Midbrain (tissue), 1 donor: ENCODE data around the gene WDPCP.
"Not testable (repeated sequence)": the region's sequence is repeated elsewhere in the genome, so short reads cannot be mapped to it uniquely, and the experiment has no call there.

ENCODE experiments used
- DNase-seq: peaks from one replicate; lab custom pipeline; 2025; lab: John Stamatoyannopoulos, UW

Gene WDPCP

GRCh38 chr2:63588385-63589147 lies at the start of gene WDPCP, which contains the start of gene MDH1:
Gene WDPCP (minus strand): TSS chr2:63588477. CDS start chr2:63588271, 206 bp downstream.
Gene MDH1 (plus strand): TSS chr2:63588963. CDS start chr2:63589044, 81 bp downstream.
- peak; percentile 98 for DNase-seq

GRCh38 chr2:63632382-63632781 lies 44.1 kb upstream of the WDPCP start:
- no peak for DNase-seq

- no peak for DNase-seq
These were observed 43.2 kb upstream of the WDPCP start for GRCh38 chr2:63631501-63631900.

- DNase-seq = no peak
These were observed 40.2 kb upstream of the WDPCP start for GRCh38 chr2:63628403-63628942.

- no peak for DNase-seq
These were observed 39.6 kb upstream of the WDPCP start for GRCh38 chr2:63627866-63628265.

GRCh38 chr2:63623763-63624162 lies 35.5 kb upstream of the WDPCP start:
- DNase-seq = not testable (repeated sequence)

- no peak for DNase-seq
These were observed 34.5 kb upstream of the WDPCP start for GRCh38 chr2:63622751-63623150.

- no peak for DNase-seq
These were observed 31.1 kb upstream of the WDPCP start for GRCh38 chr2:63619328-63619727.

- DNase-seq = no peak
These were observed 29.1 kb upstream of the WDPCP start for GRCh38 chr2:63617366-63617765.

GRCh38 chr2:63614983-63615945 lies 27.0 kb upstream of the WDPCP start:
- no peak for DNase-seq

- no peak for DNase-seq
These were observed 26.2 kb upstream of the WDPCP start for GRCh38 chr2:63614448-63614968.

GRCh38 chr2:63613391-63613901 lies 25.2 kb upstream of the WDPCP start:
- no peak for DNase-seq

GRCh38 chr2:63610525-63610924 lies 22.2 kb upstream of the WDPCP start:
- DNase-seq = no peak

GRCh38 chr2:63608865-63609264 lies 20.6 kb upstream of the WDPCP start:
- DNase-seq = not testable (repeated sequence)

GRCh38 chr2:63604666-63605065 lies 16.4 kb upstream of the WDPCP start:
- DNase-seq = no peak

- DNase-seq = no peak
These were observed 12.7 kb upstream of the WDPCP start for GRCh38 chr2:63600881-63601460.

- no peak for DNase-seq
These were observed 10.7 kb upstream of the WDPCP start for GRCh38 chr2:63598981-63599380.

GRCh38 chr2:63596401-63596883 lies 8.2 kb upstream of the WDPCP start:
- DNase-seq = no peak

- DNase-seq = no peak
These were observed 6.4 kb upstream of the WDPCP start for GRCh38 chr2:63594660-63595059.

GRCh38 chr2:63591566-63592175 lies 3.4 kb upstream of the WDPCP start:
- DNase-seq = no peak
